ENCODE measurements around the gene CNKSR3. TPM values are rescaled to one million over a fixed set of nuclear protein-coding genes. Genes with fewer than 3 reads are reported as not detected.
A peak's percentile ranks its signal among the peaks of the same experiment; 100 is the strongest.

CNKSR3 gene
- polyA plus RNA-seq, 1 donor: 16.7 TPM

DNA sequence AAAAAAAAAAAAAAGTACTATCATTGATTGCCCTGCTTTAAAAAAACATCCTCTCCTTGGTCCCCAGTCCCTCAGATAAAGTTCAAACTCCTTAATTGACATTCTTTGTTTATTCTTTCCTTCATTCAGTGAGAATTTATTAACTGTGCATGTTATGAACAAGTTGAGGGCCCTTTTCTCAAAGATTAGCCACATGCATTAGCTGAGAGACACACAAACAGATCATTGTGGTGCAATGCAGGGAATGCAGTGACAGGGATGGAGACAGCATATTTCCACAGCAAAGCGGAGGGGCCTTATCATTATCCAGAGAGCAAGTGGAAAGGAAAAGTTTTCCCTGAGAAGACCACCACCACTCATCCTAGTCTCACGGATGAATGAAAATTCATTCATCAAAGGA is 132.0 kb downstream of the CNKSR3 start:
- no peak for DNase-seq

DNA sequence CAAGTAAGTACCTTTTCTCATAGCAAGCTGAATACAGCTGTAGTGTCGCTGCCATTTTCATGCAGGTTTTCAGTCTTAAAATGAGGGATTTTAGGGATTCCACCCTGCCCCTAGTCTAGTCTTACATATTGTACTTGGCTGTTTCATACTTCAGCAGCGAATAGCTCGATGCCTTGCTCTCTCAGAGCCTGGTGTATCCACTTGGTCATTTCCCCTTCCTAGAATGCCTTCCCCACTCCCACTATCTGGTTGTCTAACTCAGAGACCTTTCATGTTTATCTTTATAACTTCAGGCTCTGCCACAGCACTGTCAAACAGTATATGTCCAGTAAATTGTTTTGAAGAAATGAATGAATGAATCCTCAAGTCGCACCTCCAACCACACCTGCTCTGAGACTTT is 132.8 kb downstream of the CNKSR3 start:
- DNase-seq: no peak

DNA sequence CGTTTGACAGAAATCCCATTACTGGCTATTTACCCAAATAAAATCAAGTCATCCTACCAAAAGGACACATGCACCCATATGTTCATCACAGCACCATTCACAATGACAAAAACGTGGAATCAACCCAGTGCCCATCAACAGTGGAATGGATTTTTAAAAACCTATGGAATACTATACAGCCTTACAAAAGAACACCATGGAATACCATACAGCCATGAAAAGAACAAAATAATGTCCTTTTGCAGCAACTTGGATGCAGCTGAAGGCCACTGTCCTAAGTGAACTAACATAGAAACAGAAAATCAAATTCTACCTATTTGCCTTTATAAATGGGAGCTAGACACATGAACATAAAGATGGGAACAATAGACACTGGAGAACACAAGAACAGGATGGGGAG is 136.5 kb downstream of the CNKSR3 start:
- no peak for DNase-seq

DNA sequence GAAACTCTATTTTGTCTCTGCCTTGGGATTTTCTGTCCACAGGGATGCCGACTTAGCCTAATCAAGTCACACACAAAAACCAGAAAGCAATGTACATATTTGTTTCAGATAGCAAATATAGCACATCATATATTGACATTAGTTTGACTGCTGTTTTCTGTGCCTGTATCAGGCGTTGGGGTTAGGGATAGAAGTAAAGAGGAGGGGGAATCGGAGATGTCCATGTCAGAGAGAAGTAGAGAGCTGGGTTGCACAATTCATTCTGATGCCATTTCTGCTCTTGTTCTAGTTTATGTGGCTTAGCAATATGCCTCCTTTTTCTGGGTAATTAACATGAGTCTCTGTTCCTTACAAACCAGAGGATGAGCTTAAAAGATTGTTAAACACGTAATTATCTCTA is 139.2 kb downstream of the CNKSR3 start:
- no peak for DNase-seq

DNA sequence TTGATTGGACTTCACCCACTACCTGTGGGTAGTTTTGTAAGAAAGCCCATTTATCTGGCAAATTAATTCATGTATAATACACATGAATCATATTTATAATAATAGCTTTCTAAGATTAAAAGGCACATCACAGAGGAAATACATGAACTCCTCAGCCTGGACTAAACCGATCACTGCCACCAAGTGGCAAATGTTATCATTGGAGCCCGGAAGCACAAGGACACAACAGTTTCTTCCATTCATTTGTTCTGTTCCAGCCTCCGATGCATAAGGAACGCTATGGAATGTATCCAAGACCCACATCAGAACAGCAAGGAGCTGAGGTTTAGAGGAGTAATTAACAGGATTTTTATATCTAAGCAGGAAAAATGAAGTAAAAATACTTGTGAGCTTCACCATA is 139.9 kb downstream of the CNKSR3 start:
- DNase-seq: peak; percentile 11

DNA sequence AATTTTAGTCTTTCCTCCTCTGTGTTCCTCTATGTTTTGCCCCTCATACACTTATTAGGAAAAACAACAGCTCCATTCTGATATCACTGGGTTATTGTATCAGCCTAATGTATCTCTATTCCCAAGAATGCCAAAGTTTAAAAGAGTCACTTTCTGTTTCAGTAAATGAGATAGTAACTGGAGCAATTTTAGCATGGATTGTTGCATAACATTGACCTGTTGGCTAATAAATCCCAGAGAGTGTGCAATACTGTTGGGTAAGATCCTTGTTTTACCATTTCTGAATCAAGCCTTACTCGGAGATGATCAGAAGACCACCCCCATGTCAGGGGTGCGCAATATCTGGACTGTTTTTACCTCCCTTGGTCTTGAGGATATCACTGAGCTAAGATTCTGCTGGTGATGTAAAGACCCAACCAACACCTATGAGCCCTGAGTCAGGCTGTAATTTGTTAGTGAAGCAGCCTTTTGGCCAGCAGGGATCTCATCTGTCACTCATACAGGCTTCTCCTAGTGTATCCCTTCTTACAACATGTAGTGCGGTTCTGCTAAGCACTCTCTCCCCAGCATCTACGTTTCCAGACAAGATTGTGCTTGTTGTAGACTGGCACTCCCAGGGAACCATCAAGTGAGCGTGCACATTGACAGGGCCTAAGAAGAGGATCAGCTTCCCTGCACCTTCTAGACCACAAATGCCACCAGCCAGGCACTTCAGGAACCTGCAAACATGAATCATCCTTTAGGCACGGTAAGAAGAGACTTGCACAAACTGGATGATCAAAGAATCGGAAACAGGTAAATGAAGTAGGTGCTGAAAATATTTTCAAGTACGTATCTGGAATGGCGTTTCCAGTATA is 142.4 kb downstream of the CNKSR3 start:
- no peak for DNase-seq

DNA sequence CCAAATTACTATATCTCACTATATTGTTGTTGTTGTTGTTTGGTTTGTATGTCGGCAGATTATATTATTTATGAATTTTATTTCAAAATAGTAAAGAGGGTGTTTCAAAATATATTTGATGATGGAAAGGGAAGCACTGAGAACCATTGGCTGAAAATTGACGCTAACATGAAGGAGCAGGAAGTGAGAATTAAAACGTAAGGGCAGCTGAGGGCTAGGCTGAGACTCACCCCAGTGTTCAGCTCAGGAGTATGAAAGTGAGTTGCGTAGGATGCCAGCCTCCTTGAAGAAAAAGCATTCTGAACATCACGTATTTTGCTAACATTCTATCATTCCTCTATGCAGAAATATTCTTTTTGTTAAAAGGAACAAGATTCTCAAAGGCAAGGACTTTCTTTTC is 143.1 kb downstream of the CNKSR3 start:
- DNase-seq: no peak

DNA sequence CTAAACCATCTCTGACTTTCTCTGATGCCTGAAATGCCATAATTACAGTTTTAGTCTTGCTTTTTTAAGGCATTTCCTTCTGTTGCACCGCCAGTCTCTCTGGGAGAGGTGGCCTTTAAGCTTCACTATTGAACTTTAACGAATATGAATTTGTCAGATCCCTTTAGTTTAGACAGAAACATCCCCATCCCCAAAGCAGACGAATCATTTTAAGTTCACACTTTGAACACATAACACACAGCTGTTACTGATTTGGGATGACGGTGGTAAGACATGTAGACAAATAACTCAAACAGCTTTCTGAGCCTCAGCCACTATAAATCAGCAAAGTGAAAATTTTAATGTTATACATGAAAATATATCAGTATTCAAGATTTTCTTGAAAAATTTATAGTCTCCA is 146.7 kb downstream of the CNKSR3 start:
- no peak for DNase-seq

DNA sequence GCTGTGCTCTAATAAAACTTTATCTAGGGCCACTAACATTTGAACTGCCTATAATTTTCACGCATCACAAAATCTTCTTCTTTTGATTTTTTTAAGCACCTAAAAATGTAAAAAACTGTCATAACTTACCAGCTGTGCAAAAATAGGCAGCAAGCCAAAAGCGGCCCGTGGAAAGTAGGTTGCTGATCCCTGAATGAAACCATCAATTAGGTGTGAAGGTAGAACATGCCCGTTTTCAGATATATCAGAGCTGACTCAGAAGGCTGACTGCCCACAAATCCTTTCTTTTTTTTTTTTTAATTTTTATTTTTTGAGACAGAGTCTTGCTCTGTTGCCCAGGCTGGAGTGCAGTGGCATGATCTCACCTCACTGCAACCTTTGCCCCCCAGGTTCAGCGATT is 149.0 kb downstream of the CNKSR3 start:
- no peak for DNase-seq

DNA sequence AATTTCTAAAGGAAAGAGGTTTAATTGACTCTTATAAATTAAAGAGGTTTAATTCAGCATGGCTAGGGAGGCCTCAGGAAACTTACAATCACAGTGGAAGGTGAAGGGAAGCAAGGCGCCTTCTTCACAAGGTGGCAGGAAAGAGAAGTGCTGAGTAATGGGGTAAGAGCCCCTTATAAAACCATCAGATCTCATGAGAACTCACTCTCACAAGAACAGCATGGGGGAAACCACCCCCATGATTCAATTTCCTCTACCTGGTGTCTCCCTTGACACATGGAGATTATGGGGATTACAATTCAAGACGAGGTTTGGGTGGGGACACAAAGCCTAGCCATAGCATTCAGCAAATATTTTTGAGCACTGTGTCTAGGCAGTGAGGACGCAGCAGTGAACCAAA is 150.0 kb downstream of the CNKSR3 start:
- no peak for DNase-seq

DNA sequence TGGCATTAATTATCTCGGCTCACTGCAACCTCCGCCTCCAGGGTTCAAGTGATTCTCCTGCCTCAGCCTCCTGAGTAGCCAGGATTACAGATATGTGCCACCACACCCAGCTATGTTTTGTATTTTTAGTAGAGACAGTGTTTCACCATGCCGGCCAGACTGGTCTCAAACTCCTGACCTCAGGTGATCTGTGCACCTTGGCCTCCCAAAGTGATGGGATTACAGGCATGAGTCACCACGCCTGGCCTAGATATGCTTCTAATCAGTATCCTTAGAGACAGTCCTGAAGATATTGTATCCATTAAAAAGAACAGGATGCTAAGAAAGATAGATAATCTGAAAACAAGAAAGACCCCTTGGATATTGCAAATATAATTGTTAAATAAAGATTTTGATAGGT is 150.8 kb downstream of the CNKSR3 start:
- no peak for DNase-seq

DNA sequence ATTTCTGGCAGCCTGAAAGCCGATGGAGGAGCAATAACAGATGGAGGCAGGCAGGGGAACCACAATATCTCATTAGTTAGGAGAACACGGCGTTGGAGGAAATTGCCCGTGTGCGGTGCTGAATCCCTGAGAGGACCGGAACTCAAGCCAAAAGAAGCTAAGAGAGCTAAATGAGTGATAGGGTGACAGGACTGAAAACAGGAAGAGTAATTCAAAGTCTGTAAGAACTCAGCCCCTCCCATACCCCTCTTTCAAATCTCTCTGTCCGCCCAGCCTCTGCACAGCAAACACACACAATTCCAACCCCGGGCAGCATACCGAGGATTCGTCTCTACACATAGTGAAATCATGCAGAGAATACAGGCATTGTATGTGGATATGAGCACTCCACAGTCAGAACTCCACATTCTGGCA is 151.3 kb downstream of the CNKSR3 start:
- DNase-seq: no peak

DNA sequence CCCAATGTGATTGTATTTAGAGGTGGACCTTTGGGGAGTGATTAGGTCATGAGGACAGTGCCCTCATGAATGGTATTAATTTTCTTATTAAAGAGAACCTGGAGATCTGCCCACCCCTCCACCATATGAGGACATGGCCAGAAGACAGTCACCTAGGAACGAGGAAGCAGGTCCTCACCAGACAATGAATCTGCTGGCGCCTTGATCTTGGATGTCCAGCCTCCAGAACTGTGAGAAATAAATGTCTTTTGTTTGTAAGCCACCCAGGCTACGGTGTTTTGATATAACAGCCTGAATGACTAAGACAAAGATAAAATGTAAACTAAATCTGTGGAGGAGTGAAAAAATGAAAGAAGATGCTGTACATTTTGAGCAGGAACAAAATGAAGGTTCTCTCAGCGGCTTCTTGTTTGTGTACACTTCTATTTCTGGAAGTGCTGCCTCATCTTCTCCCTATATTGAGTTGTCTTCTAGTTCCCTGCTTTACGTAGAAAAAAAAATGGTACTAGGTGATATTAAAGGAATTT is 152.4 kb downstream of the CNKSR3 start:
- DNase-seq: no peak

DNA sequence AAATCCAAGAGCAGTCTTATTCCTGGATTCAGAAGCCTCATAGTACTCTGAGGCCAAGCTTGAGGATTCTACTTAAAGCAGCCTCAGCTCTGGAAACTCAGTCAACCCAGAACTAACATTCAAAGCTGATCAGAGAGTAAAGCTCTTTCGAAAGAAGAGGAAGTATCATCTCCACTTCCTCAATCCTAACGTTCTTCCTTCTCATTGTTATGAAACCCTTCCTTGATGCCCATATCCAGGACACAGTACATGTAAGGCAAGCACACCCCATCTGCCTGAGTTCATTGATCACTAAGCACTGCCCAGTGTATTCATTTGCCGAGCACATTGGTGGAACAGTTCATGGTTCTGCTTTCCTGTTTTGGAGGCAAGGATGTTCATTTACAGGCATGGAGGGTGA is 153.8 kb downstream of the CNKSR3 start, which contains the start of gene IPCEF1:
Gene IPCEF1 (minus strand): TSS at position 114 of the 400 bp plus-strand sequence. CDS start 90,856 bp downstream, outside the sequence.
- DNase-seq: no peak

DNA sequence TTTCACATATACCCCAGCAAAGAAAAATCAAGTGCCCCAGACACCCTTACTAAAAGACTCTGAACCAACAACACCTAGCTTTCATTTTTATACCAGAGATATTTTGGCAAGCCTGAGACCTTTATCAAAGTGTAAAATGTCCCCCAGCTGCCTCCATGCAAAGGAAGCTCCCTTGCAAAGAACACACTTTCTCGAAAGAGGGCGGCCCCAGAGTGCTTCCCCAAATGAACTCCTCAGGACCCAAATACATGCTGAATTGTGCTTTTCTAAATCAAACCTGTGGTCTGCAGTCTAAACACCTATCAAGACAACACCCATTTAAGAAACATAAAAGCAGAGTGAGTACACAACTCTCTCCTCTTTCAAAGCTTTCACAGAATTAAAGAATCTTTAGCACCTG is 154.4 kb downstream of the CNKSR3 start:
- no peak for DNase-seq

DNA sequence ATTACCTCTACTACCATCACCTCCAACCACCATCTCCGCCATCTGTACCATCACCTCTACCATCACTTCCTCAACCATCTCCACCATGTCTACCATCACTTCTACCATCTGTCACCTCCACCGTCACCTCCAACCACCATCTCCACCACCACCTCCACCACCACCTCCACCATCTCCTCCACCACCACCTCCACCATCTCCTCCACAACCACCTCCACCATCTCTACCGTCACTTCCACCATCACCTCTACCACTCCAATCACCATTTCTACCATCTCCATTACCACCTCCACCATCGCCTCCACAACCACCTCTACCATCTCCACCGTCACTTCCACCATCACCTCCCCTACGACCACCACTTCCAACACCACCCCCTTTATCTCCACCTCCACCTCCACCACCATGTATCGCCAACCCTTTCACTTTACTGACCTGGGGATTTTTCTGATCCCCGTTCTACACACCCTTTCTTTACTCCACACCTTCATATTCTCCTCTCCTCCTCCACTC is 156.2 kb downstream of the CNKSR3 start:
- DNase-seq: no peak

DNA sequence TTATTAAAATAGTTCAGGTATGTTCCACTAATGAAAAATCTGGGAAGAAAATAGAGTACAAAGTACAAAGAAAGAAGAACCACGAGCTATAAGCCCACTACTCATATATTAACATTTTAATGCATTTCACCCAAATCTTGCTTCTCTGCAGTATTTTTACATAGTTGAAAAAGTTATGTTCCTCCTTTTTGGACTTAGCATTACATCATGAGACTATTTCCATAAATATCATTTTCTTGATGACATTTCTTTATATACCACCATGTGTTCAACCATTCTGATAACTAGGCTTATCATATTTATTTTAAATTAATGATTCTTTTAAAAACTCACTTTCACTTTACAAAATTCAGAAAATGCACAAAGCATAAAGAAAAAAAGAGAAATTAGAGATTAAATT is 156.9 kb downstream of the CNKSR3 start:
- no peak for DNase-seq

DNA sequence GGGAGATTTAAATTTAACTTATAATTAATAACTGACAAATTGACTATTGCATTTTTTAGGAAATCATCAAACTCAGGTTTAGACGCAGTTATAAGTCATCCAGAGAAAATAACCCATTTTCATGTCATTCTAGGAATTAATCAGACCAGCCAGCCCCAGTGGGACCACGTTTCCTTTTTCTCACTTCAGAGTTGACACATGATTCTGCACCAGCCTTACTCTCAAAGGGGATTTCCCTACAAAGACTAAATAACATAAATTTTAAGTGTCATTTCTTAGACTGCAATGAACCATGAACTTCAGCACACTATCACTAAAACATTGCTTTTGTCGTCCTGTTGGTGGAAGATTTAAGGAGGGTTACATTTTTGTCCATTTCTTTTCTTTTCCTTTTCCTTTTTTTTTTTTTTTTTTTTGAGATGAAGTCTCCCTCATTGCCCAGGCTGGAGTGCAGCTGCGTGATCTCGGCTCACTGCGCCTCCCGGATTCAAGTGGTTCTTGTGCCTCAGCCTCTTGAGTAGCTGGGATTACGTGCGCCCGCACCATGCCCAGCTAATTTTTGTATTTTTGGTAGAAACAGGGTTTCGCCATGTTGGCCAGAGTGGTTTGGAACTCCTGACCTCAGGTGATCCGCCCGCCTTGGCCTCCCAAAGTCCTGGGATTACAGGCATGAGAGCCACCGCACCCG is 157.4 kb downstream of the CNKSR3 start:
- DNase-seq: no peak

DNA sequence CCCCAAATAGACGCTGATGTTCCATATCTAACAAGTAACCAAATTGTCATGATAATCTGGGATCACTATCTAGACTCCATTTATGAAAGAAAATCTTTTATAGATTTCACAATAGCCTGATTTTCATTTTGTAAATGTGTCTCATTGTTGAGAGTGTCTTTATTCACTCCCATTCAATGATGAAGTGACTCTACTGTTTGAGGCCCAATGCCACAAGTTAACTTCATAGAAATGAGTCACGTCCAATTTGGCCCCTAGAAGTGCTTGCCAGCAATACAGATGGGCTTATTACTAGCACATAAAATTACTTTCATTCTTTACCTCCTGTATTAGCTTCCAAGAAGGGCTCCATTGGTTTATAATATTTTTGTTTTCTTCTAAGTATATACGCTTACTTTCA is 160.2 kb downstream of the CNKSR3 start:
- DNase-seq: no peak

DNA sequence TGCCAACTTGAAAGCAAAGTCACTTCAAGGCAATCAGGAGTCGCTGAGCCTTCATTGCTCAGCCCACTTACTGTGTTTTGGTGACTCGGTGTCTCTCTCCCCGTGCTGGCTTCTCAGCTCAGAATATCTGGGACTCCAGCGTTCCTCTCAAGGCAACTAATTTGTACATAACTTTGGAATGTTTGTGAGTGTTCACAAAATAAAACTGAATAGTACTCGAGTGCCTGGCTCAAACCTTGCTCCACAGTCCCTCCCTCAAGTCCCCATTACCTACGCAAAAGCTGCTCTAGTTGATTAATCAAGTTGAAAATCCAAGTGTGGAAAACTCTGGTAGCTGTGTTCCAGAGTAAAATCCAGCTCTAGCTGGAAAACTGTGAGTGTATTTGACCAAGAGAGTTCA is 162.5 kb downstream of the CNKSR3 start:
- DNase-seq: no peak

DNA sequence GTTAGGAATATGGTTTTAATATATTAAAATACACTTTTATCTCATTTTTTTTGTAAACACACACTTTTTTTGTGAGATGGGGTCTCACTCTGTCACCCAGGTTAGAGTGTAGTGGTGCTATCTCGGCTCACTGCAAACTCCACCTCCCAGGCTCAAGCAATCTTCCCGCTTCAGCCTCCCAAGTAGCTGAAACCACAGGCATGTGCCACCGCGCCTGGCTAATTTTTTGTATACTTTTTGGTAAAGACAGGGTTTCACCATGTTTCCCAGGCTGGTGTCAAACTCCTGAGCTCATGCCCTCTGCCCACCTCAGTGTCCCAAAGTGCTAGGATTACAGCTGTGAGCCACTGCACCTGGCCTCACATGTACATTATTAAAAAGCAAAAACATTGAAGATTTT is 164.7 kb downstream of the CNKSR3 start:
- DNase-seq: no peak

DNA sequence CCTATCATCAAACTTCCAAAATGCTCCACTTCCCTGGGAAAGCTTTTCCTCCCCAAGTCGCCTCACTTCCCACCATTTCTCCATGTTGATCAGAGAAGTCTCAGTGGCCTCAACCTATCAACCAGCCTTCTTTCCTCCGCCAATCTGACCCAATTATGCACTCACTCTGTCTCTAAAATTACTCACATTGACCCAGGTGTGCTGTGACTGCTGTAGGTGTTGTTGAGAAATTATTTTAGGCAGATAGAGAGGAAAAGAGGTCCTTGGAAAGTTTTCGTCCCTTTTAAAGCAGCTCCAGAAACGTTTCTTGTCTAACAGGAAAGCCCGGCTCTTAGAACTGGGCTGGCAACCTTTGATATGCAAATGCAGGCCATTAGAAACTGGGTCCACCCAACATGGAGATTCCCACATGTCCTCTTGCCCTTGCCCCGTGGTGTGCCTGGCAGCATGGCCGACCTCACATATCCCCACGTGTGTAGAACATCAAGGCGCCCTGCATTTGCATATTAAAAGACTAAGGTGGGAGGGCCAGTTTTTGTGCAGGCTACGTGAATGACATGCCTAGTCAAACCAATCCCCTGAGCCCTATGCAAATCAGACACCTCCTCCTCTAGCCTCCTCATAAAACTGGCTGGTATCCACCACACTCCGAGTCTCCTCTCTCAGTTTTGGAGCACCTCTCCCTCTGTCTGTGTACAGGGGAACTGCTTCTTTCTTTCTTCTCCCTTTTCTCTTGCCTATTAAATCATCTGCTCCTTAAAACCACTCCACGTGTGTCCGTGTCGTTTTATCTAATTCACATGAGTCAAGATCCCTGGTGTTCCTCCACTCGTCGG is 166.8 kb downstream of the CNKSR3 start:
- DNase-seq: no peak

DNA sequence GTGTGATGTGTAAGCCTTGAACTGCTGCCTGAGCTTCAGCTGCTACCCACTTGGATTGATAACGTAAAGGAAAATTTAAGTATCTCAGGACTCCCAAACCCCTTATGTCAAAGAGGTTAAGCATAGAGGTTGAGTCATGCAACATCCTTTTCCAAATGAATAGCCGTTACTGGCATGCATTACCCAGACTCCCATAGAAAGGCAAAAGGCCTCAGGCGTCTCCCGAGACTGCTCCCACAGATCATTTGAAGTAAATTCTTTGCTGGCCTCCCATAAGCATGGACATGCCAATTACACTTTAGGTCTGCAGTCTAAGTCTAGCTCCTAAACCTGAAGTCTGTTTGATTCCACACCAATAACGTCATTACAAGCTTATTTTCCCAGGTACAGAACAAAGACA is 168.6 kb downstream of the CNKSR3 start:
- no peak for DNase-seq
